Immature natural killer cell (primary cell): ENCODE results near the gene ASPHD2. TPM values are rescaled to one million over a fixed set of nuclear protein-coding genes. Genes with fewer than 3 reads are reported as not detected.
"Not testable (repeated sequence)": the region's sequence is repeated elsewhere in the genome, so short reads cannot be mapped to it uniquely, and the experiment has no call there.

ENCODE experiments used
- DNase-seq, 3 donors: peaks; one replicate each; pipeline ENCODE4 v3.0.0; 2022; ENCODE audit warnings: mixed read lengths in 1 of 3
- H3K27ac Mint-ChIP-seq, 6 donors: one replicate each; pipeline ENCODE4 v1.8.0; 2020; ENCODE audit warnings: mixed read lengths in 6 of 6, mild to moderate bottlenecking in 5 of 6, inconsistent platforms in 4 of 6, moderate library complexity in 3 of 6
- H3K27me3 Mint-ChIP-seq, 3 donors: one replicate each; pipeline ENCODE4 v1.8.0; 2020 to 2021; ENCODE audit warnings: low read depth in 3 of 3, mild to moderate bottlenecking in 3 of 3, mixed read lengths in 3 of 3, moderate library complexity in 3 of 3, inconsistent platforms in 1 of 3
- H3K36me3 Mint-ChIP-seq, 3 donors: one replicate each; pipeline ENCODE4 v1.8.0; 2020; ENCODE audit warnings: mixed read lengths in 3 of 3, inconsistent platforms in 2 of 3, mild to moderate bottlenecking in 2 of 3
- H3K4me1 Mint-ChIP-seq, 2 donors: one replicate each; pipeline ENCODE4 v1.8.0; 2020; ENCODE audit warnings: inconsistent platforms in 2 of 2, mild to moderate bottlenecking in 2 of 2, mixed read lengths in 2 of 2, moderate library complexity in 1 of 2
- H3K4me3 Mint-ChIP-seq, 5 donors: one replicate each; pipeline ENCODE4 v1.8.0; 2020; ENCODE audit warnings: mild to moderate bottlenecking in 5 of 5, mixed read lengths in 5 of 5, inconsistent platforms in 3 of 5, moderate library complexity in 3 of 5
- H3K9me3 Mint-ChIP-seq, 6 donors: one replicate each; pipeline ENCODE4 v1.8.0; 2020; ENCODE audit warnings: mild to moderate bottlenecking in 6 of 6, mixed read lengths in 6 of 6, inconsistent platforms in 4 of 6, moderate library complexity in 3 of 6
- polyA plus RNA-seq, 3 donors: library from polyadenylated mRNA; unstranded; fragments of 300-500 nt; fragmentation: Illumina TruSeq; gene quantifications; one replicate each; pipeline ENCODE4 v1.2.3, GENCODE V29; 2021

ASPHD2 gene
- polyA plus RNA-seq, 3 donors from 2014 or later = 1.5 to 2.2 (median 1.8) TPM

DNA sequence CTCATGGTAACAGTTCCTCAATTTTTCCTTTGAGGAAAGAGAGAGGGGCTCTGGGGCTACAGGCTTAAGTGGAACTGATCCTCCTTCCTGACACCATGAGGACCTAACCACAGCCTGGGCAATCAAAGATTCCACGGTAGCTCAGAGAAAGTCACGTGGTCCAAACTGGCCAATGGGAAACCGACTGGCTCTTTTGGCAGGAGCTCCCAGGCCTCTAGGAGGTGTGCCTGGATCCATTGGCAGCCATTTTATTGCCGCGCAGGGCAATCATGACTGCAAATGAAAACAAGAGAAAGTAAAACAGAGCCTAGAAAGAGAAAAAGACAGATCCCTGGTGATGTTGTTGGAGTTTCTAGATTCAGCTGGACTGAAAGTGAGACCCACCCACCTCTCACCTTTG, 27.3 kb upstream of the ASPHD2 start:
- Mint-ChIP-seq H3K4me3 (no peak overlapping the region), H3K9me3 (no peaks in the 10 kb centered on the region), H3K27me3 (peaks cover 4 to 11% (median 6%) of the 10 kb centered on the region in 3 donors), H3K4me1 (no peaks in the 10 kb centered on the region), H3K27ac (no peak overlapping the region), H3K36me3 (no peaks in the 10 kb centered on the region)
- DNase-seq = no peak

DNA sequence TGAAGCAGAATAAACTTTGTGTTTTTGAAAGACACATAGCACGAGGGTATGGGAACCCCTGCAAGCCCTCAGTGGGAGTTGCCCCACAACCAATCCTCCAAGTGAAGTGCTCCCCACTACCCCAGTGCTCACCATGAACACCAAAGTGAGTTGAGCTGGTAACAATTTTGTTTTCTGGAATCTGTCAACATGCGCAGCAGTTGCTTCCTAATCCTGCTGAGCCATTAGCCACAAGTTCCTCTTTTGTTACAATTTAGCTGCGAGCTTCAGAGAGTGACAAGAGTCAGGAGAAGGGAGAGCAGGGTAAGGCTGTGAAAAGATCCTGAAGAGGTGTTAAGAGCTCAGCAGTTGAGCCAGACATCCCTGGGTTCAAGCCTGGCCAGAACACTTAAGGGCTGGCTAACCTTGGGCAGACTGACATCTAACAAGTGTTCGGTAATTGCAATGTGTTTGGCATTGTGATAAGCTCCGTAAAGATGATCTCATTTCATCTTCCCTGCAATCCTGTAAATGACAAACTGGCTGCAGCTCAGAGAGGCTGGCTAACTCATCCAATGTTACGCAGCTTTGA, 24.1 kb upstream of the ASPHD2 start:
- no peaks in the 10 kb centered on the region for H3K36me3 Mint-ChIP-seq
- H3K4me1 Mint-ChIP-seq = no peaks in the 10 kb centered on the region
- H3K9me3 Mint-ChIP-seq = no peaks in the 10 kb centered on the region
- no peak for DNase-seq
- no peak overlapping the region for H3K27ac Mint-ChIP-seq
- peaks cover 4 to 11% (median 8%) of the 10 kb centered on the region in 3 donors for H3K27me3 Mint-ChIP-seq
- H3K4me3 Mint-ChIP-seq = no peak overlapping the region

DNA sequence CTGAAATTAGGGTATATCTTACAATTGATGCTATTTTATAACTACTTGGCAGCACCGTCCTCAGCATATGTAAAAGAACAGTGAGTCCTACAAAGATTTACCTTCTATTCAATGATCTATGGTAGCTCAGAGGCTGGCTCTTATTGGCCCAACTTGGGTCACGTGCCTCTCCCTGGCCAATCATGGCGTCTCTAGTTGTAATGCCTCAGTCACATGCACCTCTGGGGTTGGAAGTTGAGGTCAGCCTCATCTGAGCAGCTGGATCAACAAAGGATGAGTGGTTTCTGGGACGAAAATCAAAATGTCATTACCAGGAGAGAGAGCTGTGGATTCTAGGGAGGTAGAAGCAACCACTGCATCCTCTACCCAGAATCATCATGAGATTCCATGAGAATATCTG, 22.9 kb upstream of the ASPHD2 start:
- Mint-ChIP-seq H3K36me3 (no peaks in the 10 kb centered on the region), H3K27me3 (peaks cover 4 to 11% (median 6%) of the 10 kb centered on the region in 3 donors), H3K9me3 (no peaks in the 10 kb centered on the region), H3K4me3 (no peak overlapping the region), H3K27ac (no peak overlapping the region), H3K4me1 (no peaks in the 10 kb centered on the region)
- no peak for DNase-seq

DNA sequence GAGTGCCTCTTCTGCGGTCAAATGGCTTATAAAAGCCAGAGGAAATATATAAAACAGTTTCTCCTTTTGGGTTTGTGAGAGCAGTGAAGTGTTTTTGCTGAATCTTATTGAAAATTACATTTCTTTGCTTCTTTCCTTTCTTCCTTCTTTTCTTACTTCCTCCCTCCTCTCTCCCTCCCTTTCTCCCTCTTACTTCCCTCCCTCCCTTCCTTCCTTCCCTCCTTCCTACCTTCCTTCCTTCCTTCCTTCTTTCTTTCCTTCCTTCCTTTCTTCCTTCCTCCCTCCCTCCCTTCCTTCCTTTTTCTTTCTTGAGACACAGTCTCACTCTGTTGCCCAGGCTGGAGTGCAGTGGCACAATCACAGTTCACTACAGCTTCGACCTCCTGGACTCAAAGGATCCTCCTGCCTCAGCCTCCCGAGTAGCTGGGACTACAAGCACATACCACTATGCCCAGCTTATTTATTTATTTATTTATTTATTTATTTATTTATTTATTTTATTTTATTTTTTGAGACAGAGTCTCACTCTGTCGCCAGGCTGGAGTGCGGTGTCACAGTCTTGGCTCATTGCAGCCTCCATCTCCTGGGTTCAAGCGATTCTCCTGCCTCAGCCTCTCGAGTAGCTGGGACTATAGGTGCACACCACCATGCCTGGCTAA, 20.4 kb upstream of the ASPHD2 start:
- H3K4me1 Mint-ChIP-seq, H3K36me3 Mint-ChIP-seq, H3K27ac Mint-ChIP-seq, H3K4me3 Mint-ChIP-seq, H3K27me3 Mint-ChIP-seq, H3K9me3 Mint-ChIP-seq, DNase-seq: not testable (repeated sequence)

DNA sequence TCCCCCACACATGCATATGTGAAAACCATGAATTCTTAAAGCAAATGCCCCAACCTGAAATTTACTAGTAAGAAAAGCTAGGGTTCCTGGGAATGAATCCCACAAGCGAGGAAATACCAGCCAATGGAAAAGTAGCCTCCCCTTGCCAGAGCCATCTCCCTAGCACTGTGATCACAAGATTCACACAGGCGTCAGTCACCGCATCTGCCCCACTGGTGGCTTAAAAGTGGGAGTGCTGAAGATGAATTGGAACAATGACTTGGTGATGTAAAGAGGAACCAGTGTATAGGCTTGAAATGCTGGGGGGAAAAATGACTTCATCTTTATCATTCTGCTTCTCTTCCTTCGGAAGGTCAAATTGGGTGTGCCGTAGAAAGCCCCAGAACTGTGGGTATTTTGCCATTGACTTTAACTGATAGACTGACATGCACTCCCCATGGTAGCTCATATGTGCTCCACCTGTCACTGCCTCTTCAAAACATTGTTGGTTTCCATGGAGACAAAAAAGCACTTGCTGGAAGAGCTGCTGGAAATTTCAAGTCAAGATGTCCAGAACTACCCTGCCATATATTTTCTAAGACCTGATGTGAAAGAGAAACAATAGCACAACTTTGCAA, 19.2 kb upstream of the ASPHD2 start:
- H3K27me3 Mint-ChIP-seq = peaks cover 3 to 8% (median 6%) of the 10 kb centered on the region in 3 donors
- no peaks in the 10 kb centered on the region for H3K9me3 Mint-ChIP-seq
- H3K4me1 Mint-ChIP-seq = no peaks in the 10 kb centered on the region

DNA sequence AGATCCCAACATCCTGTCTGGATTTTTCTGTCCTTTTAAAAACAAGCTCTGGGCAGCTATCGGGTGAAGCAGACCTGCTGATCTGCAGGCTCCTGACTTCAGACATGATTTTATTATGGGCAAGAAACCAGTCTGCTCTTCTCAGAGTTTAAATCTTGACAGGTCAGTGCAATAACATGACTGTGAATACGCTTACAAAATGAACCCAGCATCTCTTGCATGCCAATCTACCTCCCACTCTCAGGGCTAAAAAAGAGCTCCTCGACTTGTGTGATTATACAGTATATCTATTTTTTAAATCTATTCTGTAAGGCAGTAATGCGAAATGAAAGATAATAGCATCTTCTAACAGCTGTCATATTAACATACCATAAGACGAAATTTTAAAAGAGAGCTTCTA, 18.7 kb upstream of the ASPHD2 start:
- H3K27me3 Mint-ChIP-seq = peaks cover 3 to 8% (median 6%) of the 10 kb centered on the region in 3 donors
- no peaks in the 10 kb centered on the region for H3K36me3 Mint-ChIP-seq
- H3K9me3 Mint-ChIP-seq = no peaks in the 10 kb centered on the region

More for the DNA sequence above, 19.2 kb upstream of the ASPHD2 start:
- H3K4me3 Mint-ChIP-seq = no peak overlapping the region
- H3K36me3 Mint-ChIP-seq = no peaks in the 10 kb centered on the region
- DNase-seq = no peak
- H3K27ac Mint-ChIP-seq = no peak overlapping the region

DNA sequence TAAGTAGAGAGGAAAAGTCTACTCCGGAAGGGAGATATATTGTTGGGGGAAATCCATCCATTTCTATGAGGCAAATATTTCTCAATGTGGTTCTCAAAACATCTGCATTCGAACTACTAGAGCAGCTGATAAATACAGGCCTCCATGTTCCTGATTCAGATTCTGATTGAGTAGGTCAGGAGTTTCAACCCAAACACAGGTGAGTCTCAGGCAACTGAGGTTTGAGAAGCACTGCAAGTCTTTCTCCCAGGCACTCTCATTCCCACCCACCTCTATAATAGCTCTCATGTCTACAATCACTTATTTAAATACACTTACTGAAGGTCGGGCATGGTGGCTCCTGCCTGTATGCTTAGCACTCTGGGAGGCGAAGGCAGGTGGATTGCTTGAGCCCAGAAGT, 14.7 kb upstream of the ASPHD2 start:
- Mint-ChIP-seq H3K27ac (no peak overlapping the region), H3K9me3 (no peaks in the 10 kb centered on the region), H3K27me3 (peaks cover 2 to 10% (median 3%) of the 10 kb centered on the region in 3 donors), H3K4me3 (no peak overlapping the region), H3K4me1 (no peaks in the 10 kb centered on the region), H3K36me3 (no peaks in the 10 kb centered on the region)
- DNase-seq = no peak

More for the DNA sequence above, 18.7 kb upstream of the ASPHD2 start:
- DNase-seq = no peak
- Mint-ChIP-seq H3K4me3 (no peak overlapping the region), H3K4me1 (no peaks in the 10 kb centered on the region), H3K27ac (no peak overlapping the region)

DNA sequence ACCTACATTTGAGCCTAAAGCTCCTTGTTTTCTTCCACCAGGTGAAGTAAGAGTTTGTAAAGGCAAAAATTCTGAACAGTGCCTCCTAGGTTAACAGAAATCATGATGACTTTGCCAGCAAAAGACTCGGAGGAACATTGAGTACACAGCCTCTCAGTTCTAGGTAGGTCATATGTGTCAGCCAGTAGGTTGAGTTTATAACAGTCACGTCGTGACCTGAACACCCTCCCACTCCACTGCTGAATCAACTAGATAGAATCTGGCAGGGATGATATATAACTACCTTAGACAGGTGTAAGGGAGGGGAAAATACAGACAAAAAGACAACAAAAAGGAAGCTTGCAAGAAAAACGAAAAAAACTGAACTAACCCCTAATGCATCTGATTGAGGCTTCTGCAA, 12.8 kb upstream of the ASPHD2 start:
- peaks cover 0 to 10% (median 5%) of the 10 kb centered on the region in 3 donors for H3K27me3 Mint-ChIP-seq
- DNase-seq = no peak
- no peak overlapping the region for H3K4me3 Mint-ChIP-seq
- no peak overlapping the region for H3K27ac Mint-ChIP-seq
- H3K4me1 Mint-ChIP-seq = no peaks in the 10 kb centered on the region
- no peaks in the 10 kb centered on the region for H3K36me3 Mint-ChIP-seq
- no peaks in the 10 kb centered on the region for H3K9me3 Mint-ChIP-seq

DNA sequence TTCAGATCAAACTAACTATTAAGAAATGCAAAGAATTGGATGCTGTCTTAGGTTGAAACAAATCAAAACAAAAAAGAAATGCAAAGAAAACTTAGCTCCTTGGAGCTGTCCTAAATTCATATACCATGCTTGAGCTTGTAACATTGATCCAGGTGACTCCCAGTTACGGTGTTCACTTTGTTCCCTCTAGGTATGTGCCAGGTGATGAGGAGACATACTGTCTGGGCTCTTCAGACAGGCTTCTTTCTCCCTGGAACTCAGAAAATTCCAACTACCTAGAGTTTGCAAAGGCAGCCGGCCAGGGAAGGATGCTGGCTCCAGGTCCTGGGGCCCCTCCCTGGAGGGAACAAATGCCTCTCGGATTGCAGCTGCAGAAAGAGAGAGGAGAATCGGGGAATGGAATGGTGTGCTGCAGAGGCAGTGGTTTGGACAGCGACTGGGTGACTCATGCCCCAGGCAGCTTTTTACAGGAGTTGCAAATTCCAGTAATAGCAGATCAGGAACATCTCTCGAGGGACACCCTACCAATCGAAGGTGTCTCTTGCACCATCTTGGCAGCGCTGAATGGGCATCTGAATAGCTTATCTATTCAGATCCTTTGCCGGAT, 12.3 kb upstream of the ASPHD2 start:
- no peaks in the 10 kb centered on the region for H3K36me3 Mint-ChIP-seq
- no peak overlapping the region for H3K4me3 Mint-ChIP-seq
- peaks cover 4 to 10% (median 5%) of the 10 kb centered on the region in 3 donors for H3K27me3 Mint-ChIP-seq
- no peaks in the 10 kb centered on the region for H3K4me1 Mint-ChIP-seq
- no peak for DNase-seq
- no peaks in the 10 kb centered on the region for H3K9me3 Mint-ChIP-seq
- H3K27ac Mint-ChIP-seq = no peak overlapping the region

DNA sequence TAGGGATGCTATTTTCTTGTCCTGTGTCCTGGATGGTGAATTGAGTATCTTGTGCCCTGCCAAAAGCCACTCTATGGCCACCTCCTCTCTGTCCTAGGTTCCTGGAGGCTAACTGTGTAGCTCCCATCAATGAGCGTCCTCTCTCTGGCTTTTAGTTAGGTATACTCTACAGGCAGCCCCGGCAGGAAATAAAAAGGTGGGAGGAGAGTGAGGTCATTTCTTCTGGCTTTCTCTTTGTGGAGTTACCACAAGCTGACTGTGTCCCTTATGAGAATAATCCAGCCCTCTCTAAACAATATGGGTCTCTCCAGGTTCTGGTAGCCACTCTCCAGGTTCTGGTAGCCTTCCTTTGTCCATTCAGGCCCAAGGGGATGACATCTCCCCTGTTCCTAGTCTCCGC, 11.7 kb upstream of the ASPHD2 start:
- DNase-seq = no peak
- Mint-ChIP-seq H3K27ac (no peak overlapping the region), H3K4me3 (no peak overlapping the region), H3K9me3 (peaks cover 0 to under 1% (median 0%) of the 10 kb centered on the region in 6 donors), H3K36me3 (no peaks in the 10 kb centered on the region), H3K4me1 (no peaks in the 10 kb centered on the region), H3K27me3 (peaks cover 5 to 10% (median 7%) of the 10 kb centered on the region in 3 donors)

DNA sequence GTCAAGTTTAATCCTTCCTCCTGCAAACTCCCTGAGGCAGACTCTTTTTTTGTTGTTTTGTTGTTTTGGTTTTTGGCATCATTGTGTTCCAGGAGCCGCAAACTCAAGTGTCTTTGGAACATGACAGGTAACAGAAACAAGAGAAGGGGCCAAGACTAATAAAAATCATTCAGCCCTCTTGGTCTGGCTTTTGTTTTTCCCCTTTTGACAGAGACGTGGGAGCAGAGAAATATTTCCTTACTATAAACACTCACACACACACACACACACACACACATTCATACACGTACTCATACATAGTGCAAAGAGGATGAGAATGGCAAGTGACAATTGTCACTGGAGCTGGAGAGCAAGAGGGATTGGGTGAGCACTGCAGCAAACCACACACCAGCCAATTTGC, 10.4 kb upstream of the ASPHD2 start:
- Mint-ChIP-seq H3K4me3 (no peak overlapping the region), H3K9me3 (peaks cover 0 to 12% (median 9%) of the 10 kb centered on the region in 6 donors), H3K4me1 (no peaks in the 10 kb centered on the region), H3K27ac (no peak overlapping the region), H3K27me3 (peaks cover 6 to 9% (median 7%) of the 10 kb centered on the region in 3 donors), H3K36me3 (peaks cover 0 to 8% (median 2%) of the 10 kb centered on the region in 3 donors)
- DNase-seq = no peak

DNA sequence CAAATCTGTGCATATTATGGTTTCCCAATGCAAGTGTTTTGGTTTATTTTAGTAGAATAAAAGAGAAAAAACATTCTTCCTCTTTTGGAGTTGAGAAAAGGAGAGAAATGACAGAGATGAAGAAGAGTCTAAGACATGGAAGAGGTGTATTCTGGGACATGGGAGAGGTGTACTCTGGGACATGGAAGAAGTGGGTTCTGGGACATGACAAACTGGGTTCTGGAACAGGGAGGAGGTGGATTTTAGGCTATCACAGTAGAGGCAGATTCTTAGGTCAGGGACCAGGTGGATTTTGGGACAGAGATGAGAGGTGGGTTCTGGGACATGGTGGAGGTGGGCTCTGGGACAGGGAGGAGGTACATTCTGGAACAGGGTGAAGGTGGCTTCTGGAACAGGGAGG, 2.1 kb upstream of the ASPHD2 start:
- peak overlapping the region; percentile 3 to 77 (median 68) for H3K4me3 Mint-ChIP-seq

DNA sequence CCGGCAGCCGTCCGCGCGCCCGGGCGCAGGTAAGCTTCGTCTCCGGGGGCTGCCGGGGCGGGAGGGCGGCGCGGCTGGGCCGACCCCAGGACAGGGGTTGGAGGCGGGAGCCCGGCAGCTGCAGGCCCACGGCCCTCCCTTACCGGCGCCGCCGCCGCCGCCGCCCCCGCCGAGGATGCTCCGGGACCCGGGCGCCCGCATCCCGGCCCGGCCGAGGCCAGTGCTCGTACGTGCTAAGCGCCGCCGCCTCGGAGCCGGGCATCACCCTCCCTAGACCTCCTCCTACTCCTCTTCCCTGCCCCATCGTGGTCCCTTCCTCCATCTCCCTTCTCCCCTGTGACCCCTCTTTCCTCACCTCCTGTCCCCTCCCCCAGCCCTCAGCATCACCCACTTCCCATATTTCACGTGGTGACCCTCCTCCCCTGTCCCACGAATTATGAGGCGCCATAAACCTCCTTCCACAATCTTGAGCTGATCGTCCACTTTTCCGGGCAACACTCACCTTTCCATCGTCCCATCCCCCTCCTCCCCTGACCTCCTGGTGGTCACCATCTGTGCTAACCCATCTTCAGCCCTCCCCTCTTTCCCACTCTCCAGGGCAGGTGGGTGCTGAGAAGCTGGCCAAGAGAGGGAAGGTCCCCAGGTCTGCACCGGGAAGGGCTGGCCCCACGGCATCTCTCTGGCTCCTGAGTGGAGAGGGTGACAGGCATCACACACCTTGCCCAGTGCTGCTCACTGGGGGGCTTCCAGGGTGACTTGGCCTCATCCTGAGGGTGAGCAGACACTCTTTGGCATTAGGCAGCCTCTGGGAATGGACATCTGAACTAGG, 612 bp downstream of the ASPHD2 start:
- peaks cover 0 to 7% (median 4%) of the 10 kb centered on the region in 3 donors for H3K36me3 Mint-ChIP-seq
- DNase-seq = peak in 1 of 3 donors; percentile 5

More for the DNA sequence above, 2.1 kb upstream of the ASPHD2 start:
- Mint-ChIP-seq H3K27me3 (peaks cover 7 to 8% (median 8%) of the 10 kb centered on the region in 3 donors), H3K4me1 (peaks cover 15 to 23% of the 10 kb centered on the region in 2 donors), H3K27ac (peak overlapping the region; percentile 13 to 83 (median 53)), H3K36me3 (peaks cover 0 to 8% (median 2%) of the 10 kb centered on the region in 3 donors), H3K9me3 (peaks cover 0 to 15% (median 9%) of the 10 kb centered on the region in 6 donors)
- DNase-seq = no peak

More for the DNA sequence above, 612 bp downstream of the ASPHD2 start:
- H3K4me3 Mint-ChIP-seq = peak overlapping the region; percentile 62 to 82 (median 82)
- peaks cover 15 to 23% of the 10 kb centered on the region in 2 donors for H3K4me1 Mint-ChIP-seq
- no peaks in the 10 kb centered on the region for H3K9me3 Mint-ChIP-seq
- H3K27ac Mint-ChIP-seq = peak overlapping the region; percentile 8 to 85 (median 68)
- H3K27me3 Mint-ChIP-seq = peaks cover 2 to 7% (median 3%) of the 10 kb centered on the region in 3 donors
